HepG2 (cell line): Measurements from ENCODE around the gene ANXA5. TPM values are rescaled to one million over a fixed set of nuclear protein-coding genes. Genes with fewer than 3 reads are reported as not detected.

Experiments
- ATAC-seq: fragments of 200-7000 bp; cut with Tn5 transposase; 3 replicates; pipeline ENCODE4 v1.9.1; 2020; ENCODE audit warnings: mild to moderate bottlenecking, moderate library complexity
- BruUV-seq: library from RNA; stranded (reverse); fragments of 400-500 nt; replicated peaks from 2 replicates; lab custom pipeline; 2021; lab: Mats Ljungman, UMichigan
- CTCF ChIA-PET: fragments of 300-600 bp; formaldehyde crosslinking; extraction: SDS; loops from one replicate; lab custom pipeline; 2021; ENCODE audit warnings: low total read pairs, inconsistent platforms, low intra/inter-chr PET ratio; lab: Yijun Ruan, JAX
- POLR2A ChIA-PET: fragments of 350-600 bp; sonication (Branson Sonifier 250); formaldehyde crosslinking; loops from one replicate; lab custom pipeline; 2020; ENCODE audit warnings: antibody characterized with exemption, inconsistent platforms; lab: Yijun Ruan, JAX
- DNase-seq: peaks from one replicate; pipeline ENCODE4 v3.0.0-alpha.2; 2015; ENCODE audit warnings: low spot score
- FAIRE-seq: peaks from 3 replicates; lab custom pipeline; 2011; peaks lifted over from hg19 to GRCh38; lab: Jason Lieb, UNC
- H2AFZ ChIP-seq: one replicate; pipeline ENCODE4 v1.6.1; 2011; ENCODE audit warnings: low read length, inconsistent platforms
- H3K27ac ChIP-seq: fragments of 300-600 bp; 3 replicates; pipeline ENCODE4 v1.8.0; 2011; ENCODE audit warnings: mixed run types, mild to moderate bottlenecking, mixed read lengths, low read length, inconsistent platforms; ENCODE audit not compliant: insufficient read depth; ENCODE audit errors: extremely low read length
- H3K27me3 ChIP-seq, 2 experiments: fragments of 200-600 bp in 1 of 2; 2 replicates in 1 of 2; 3 replicates in 1 of 2; pipeline versions ENCODE4 v1.6.0 to v1.8.0; 2011; ENCODE audit warnings: low read length in 2 of 2, mild to moderate bottlenecking in 2 of 2, moderate library complexity in 2 of 2, inconsistent platforms in 1 of 2; ENCODE audit not compliant: insufficient read depth in 2 of 2, control insufficient read depth in 1 of 2
- H3K36me3 ChIP-seq, 2 experiments: fragments of 200-600 bp in 1 of 2; replicated peaks in 1 of 2; 2 replicates in 1 of 2; 3 replicates in 1 of 2; pipeline versions ENCODE4 v1.5.1 to v1.8.0; 2011; ENCODE audit warnings: low read length in 2 of 2, inconsistent platforms in 1 of 2; ENCODE audit not compliant: insufficient read depth in 2 of 2, control insufficient read depth in 1 of 2
- H3K4me1 ChIP-seq: 2 replicates; pipeline ENCODE4 v1.5.1; 2012; ENCODE audit warnings: low read length, inconsistent platforms; ENCODE audit not compliant: insufficient read depth
- H3K4me2 ChIP-seq: 2 replicates; pipeline ENCODE4 v1.6.0; 2011; ENCODE audit warnings: low read depth, low read length, inconsistent platforms
- H3K4me3 ChIP-seq, 3 experiments: fragments of 200-600 bp in 1 of 3; sonication (generic), shearing (Covaris generic) in 1 of 3; replicated peaks in 1 of 3; 2 replicates each; pipeline ENCODE4 v1.5.1; 2011 to 2016; ENCODE audit warnings: low read length in 3 of 3, inconsistent platforms in 2 of 3, low read depth in 2 of 3, mild to moderate bottlenecking in 2 of 3, control low read depth in 1 of 3, mixed read lengths in 1 of 3; ENCODE audit not compliant: insufficient read depth in 1 of 3
- H3K79me2 ChIP-seq: one replicate; pipeline ENCODE4 v1.6.1; 2011; ENCODE audit warnings: low read length, inconsistent platforms; ENCODE audit not compliant: insufficient read depth
- H3K9ac ChIP-seq: 2 replicates; pipeline ENCODE4 v1.6.0; 2011; ENCODE audit warnings: mild to moderate bottlenecking, low read depth, low read length, inconsistent platforms; ENCODE audit not compliant: insufficient read depth
- H3K9me3 ChIP-seq: 2 replicates; pipeline ENCODE4 v1.5.1; 2012; ENCODE audit warnings: mild to moderate bottlenecking, low read length
- H4K20me1 ChIP-seq: 2 replicates; pipeline ENCODE4 v1.6.0; 2011; ENCODE audit warnings: inconsistent platforms, mild to moderate bottlenecking, low read length, moderate library complexity; ENCODE audit not compliant: insufficient read depth
- ESRRA ChIP-seq: sonication (generic); formaldehyde crosslinking; IDR thresholded peaks from 2 replicates; pipeline ENCODE4 v1.5.1; 2020; ENCODE audit warnings: mild to moderate bottlenecking, low read depth, missing genetic modification reagents
- FOSL2 ChIP-seq: sonication (generic); formaldehyde crosslinking; IDR thresholded peaks from 2 replicates; pipeline ENCODE4 v1.4.0; 2020; ENCODE audit warnings: missing genetic modification reagents
- SKI ChIP-seq: fragments of 450-650 bp; IDR thresholded peaks from one replicate; pipeline ENCODE4 v1.6.1; 2018; ENCODE audit warnings: mild to moderate bottlenecking; ENCODE audit not compliant: partially characterized antibody
- SRF ChIP-seq: IDR thresholded peaks from 2 replicates; pipeline ENCODE4 v1.6.1; 2011; ENCODE audit warnings: mild to moderate bottlenecking, low read depth, low read length, moderate library complexity
- TCF12 ChIP-seq, 2 experiments: fragments of 450-650 bp in 1 of 2; sonication (generic) in 1 of 2; formaldehyde crosslinking in 1 of 2; IDR thresholded peaks; 2 replicates each; pipeline versions ENCODE4 v1.6.1 to v1.8.0; 2017 to 2022; ENCODE audit warnings: antibody characterized with exemption in 1 of 2, mild to moderate bottlenecking in 1 of 2, missing genetic modification reagents in 1 of 2, moderate library complexity in 1 of 2
- ZBTB20 ChIP-seq: sonication (generic); formaldehyde crosslinking; IDR thresholded peaks from 2 replicates; pipeline ENCODE4 v1.8.1; 2023; ENCODE audit warnings: missing genetic modification reagents, low read depth, mild to moderate bottlenecking, borderline replicate concordance
- ZBTB33 ChIP-seq: sonication (generic); formaldehyde crosslinking; IDR thresholded peaks from 2 replicates; pipeline ENCODE4 v1.4.0; 2020; ENCODE audit warnings: missing genetic modification reagents
- ZBTB46 ChIP-seq: sonication (generic); formaldehyde crosslinking; IDR thresholded peaks from 2 replicates; pipeline ENCODE4 v1.4.0; 2020; ENCODE audit warnings: mild to moderate bottlenecking, missing genetic modification reagents, borderline replicate concordance
- ZNF331 ChIP-seq: sonication (generic); formaldehyde crosslinking; IDR thresholded peaks from 2 replicates; pipeline ENCODE4 v1.4.0; 2020; ENCODE audit warnings: missing genetic modification reagents
- ZNF615 ChIP-seq: sonication (generic); formaldehyde crosslinking; IDR thresholded peaks from 2 replicates; pipeline ENCODE4 v1.5.0; 2020; ENCODE audit warnings: mild to moderate bottlenecking, missing genetic modification reagents, borderline replicate concordance
- ZNF891 ChIP-seq: sonication (generic); formaldehyde crosslinking; IDR thresholded peaks from 2 replicates; pipeline ENCODE4 v1.5.0; 2020; ENCODE audit warnings: mild to moderate bottlenecking, missing genetic modification reagents
- WGBS: methylation state at CpG from one replicate; pipeline ENCODE4 v1.1.6; 2017; ENCODE audit warnings: low lambda C conversion rate; 5-methylcytosine and 5-hydroxymethylcytosine counted together
- in situ Hi-C: cut with HindIII; loops from 2 replicates; pipeline ENCODE4 v1.10.0; 2017; ENCODE audit warnings: low pct_unique_long_range_greater_than_20kb; ENCODE audit not compliant: extremely low pct_ligation_motif_present
- intact Hi-C: fragments of 100-400 bp; cut with micrococcal nuclease; formaldehyde crosslinking; loops from one replicate; pipeline ENCODE4 v1.10.0; 2022; ENCODE audit not compliant: unreplicated experiment
- polyA plus RNA-seq, 8 experiments: library from polyadenylated mRNA; depleted of rRNA in 3 of 8; stranded (reverse) in 7 of 8; unstranded in 1 of 8; fragments of >200 nt; fragmentation: Illumina TruSeq in 4 of 8; extraction: Trizol in 4 of 8; gene quantifications; 2 replicates each; pipeline versions ENCODE4 v1.2.1 to v1.2.3, GENCODE V29; 2011 to 2016; ENCODE audit warnings: low read depth in 4 of 8, missing spikeins in 1 of 8, mixed read lengths in 1 of 8; ENCODE audit not compliant: insufficient read depth in 1 of 8
- total RNA-seq, 5 experiments: library from RNA; depleted of rRNA; stranded (reverse); fragments of >200 nt; fragmentation: Illumina TruSeq; extraction: Trizol; gene quantifications; 2 replicates each; pipeline ENCODE4 v1.2.3, GENCODE V29; 2016; ENCODE audit warnings: low read depth in 1 of 5

The ANXA5 gene
- total and polyA plus RNA-seq, 2 of the 13 experiments (the other 11 are each of a cell fraction or from before 2014, with no cell fraction given): 209 to 342 TPM

- intact Hi-C loops (no loop called here), in situ Hi-C loops (no loop called here)
- ATAC-seq: no peak; the same call in 2 of the 3 replicates
- no peak for FAIRE-seq
- 91% methylated on average over 2 of the region's 2 CpGs for WGBS
- no peaks in the 10 kb centered on the region for H3K27me3 ChIP-seq
- peaks cover 17 to 33% of the 10 kb centered on the region in 2 experiments for H3K36me3 ChIP-seq
- no TSS peak for BruUV-seq
- ChIA-PET CTCF (no interaction called here), POLR2A (no interaction called here)
- peak overlapping the region in 1 of 3 experiments; percentile 19; a peak in 1 of 6 replicates for H3K4me3 ChIP-seq
- H2AFZ ChIP-seq: no peak overlapping the region
- H3K4me1 ChIP-seq: peaks cover 72% of the 10 kb centered on the region
- H4K20me1 ChIP-seq: peaks cover 41% of the 10 kb centered on the region
- peak overlapping the region; percentile 56 for H3K27ac ChIP-seq
- no peaks in the 10 kb centered on the region for H3K9me3 ChIP-seq
- TF ChIP-seq ZNF615: no peak
- TF ChIP-seq FOSL2 (CRISPR knock-in tag): peak; percentile 36; the same call in 1 of the 2 replicates
- DNase-seq: no peak
- peaks cover 77% of the 10 kb centered on the region for H3K79me2 ChIP-seq
- H3K9ac ChIP-seq: peak overlapping the region; percentile 28; the same call in 1 of the 2 replicates
- H3K4me2 ChIP-seq: peak overlapping the region; percentile 70
Measured at GRCh38 chr4:121690001-121690400, 6.8 kb downstream of the ANXA5 start.

GRCh38 chr4:121688701-121689100 lies 8.1 kb downstream of the ANXA5 start:
- intact Hi-C loops: no loop called here
- BruUV-seq: no TSS peak

More at GRCh38 chr4:121688701-121689100, 8.1 kb downstream of the ANXA5 start:
- H3K27me3 ChIP-seq: no peaks in the 10 kb centered on the region
- peaks cover 67% of the 10 kb centered on the region for H3K79me2 ChIP-seq
- DNase-seq (no peak), FAIRE-seq (no peak), ATAC-seq (no peak)
- ChIA-PET CTCF (no interaction called here), POLR2A (interaction anchor here (1.5 kb wide), 1 partner anchor 9 kb away, joined by 4 read pairs; no protein-coding TSS in a partner anchor)
- in situ Hi-C loops: no loop called here
- TF ChIP-seq ZNF331 (no peak), SRF (no peak), TCF12 (IDR thresholded peaks at IDR 0.05) (no peak), TCF12 (CRISPR knock-in tag; IDR thresholded peaks at IDR 0.05) (no peak), ZBTB46 (CRISPR knock-in tag) (no peak), ZBTB20 (no peak), ZNF891 (no peak), SKI (no peak), ESRRA (CRISPR knock-in tag) (no peak), ZBTB33 (CRISPR knock-in tag) (no peak)
- no peak overlapping the region for H2AFZ ChIP-seq
- no peak overlapping the region for H3K4me2 ChIP-seq
- H3K4me1 ChIP-seq: peaks cover 63% of the 10 kb centered on the region
- H3K4me3 ChIP-seq: no peak overlapping the region
- H3K27ac ChIP-seq: peak overlapping the region; percentile 18
- WGBS: 94% methylated on average over 2 of the region's 2 CpGs
- no peak overlapping the region for H3K9ac ChIP-seq
- peaks cover 19 to 39% of the 10 kb centered on the region in 2 experiments for H3K36me3 ChIP-seq
- peaks cover 37% of the 10 kb centered on the region for H4K20me1 ChIP-seq
- no peaks in the 10 kb centered on the region for H3K9me3 ChIP-seq
